Spleen (tissue), 11 donors: ENCODE results near the gene TP53TG5. TPM values are rescaled to one million over a fixed set of nuclear protein-coding genes. Genes with fewer than 3 reads are reported as not detected.

Experiments used
- DNase-seq: peaks from one replicate; pipeline ENCODE4 v3.0.0-alpha.2; 2020
- H3K27ac ChIP-seq, 8 donors: fragments of 200-600 bp; sonication (generic) in 7 of 8; 1 replicate in 4 of 8; 2 replicates in 4 of 8; pipeline versions ENCODE4 v1.5.0 to v1.8.0; 2016 to 2021; ENCODE audit warnings: inconsistent platforms in 4 of 8, mild to moderate bottlenecking in 4 of 8, moderate library complexity in 1 of 8
- H3K27me3 ChIP-seq, 7 donors: fragments of 200-600 bp; sonication (generic) in 6 of 7; replicated peaks in 1 of 7; 1 replicate in 4 of 7; 2 replicates in 3 of 7; pipeline versions ENCODE4 v1.5.0 to v1.8.0; 2016 to 2021; ENCODE audit warnings: inconsistent platforms in 3 of 7, mild to moderate bottlenecking in 1 of 7
- H3K36me3 ChIP-seq, 6 donors: fragments of 200-600 bp; sonication (generic) in 5 of 6; 1 replicate in 4 of 6; 2 replicates in 2 of 6; pipeline versions ENCODE4 v1.5.0 to v1.8.0; 2016 to 2021; ENCODE audit warnings: inconsistent platforms in 2 of 6
- H3K4me1 ChIP-seq, 6 donors: fragments of 200-600 bp; sonication (generic) in 5 of 6; 1 replicate in 3 of 6; 2 replicates in 3 of 6; pipeline versions ENCODE4 v1.5.0 to v1.8.0; 2016 to 2021; ENCODE audit warnings: inconsistent platforms in 3 of 6
- H3K4me3 ChIP-seq, 8 donors: fragments of 200-600 bp; sonication (generic) in 7 of 8; 1 replicate in 4 of 8; 2 replicates in 4 of 8; pipeline versions ENCODE4 v1.5.0 to v1.8.0; 2016 to 2021; ENCODE audit warnings: inconsistent platforms in 4 of 8, mild to moderate bottlenecking in 4 of 8, moderate library complexity in 2 of 8
- H3K9me3 ChIP-seq, 8 donors: fragments of 200-600 bp; sonication (generic) in 7 of 8; 1 replicate in 4 of 8; 2 replicates in 4 of 8; pipeline versions ENCODE4 v1.5.0 to v1.8.0; 2016 to 2021; ENCODE audit warnings: inconsistent platforms in 4 of 8
- CTCF ChIP-seq, 11 experiments: fragments of 200-600 bp in 7 of 11; fragments of 450-650 bp in 4 of 11; sonication (generic) in 4 of 11; IDR thresholded peaks in 8 of 11; conservative IDR thresholded peaks in 3 of 11; 1 replicate in 7 of 11; 2 replicates in 4 of 11; pipeline versions ENCODE4 v1.4.0 to v1.8.0; 2016 to 2021; ENCODE audit warnings: antibody characterized with exemption in 11 of 11, inconsistent platforms in 4 of 11, mild to moderate bottlenecking in 1 of 11
- POLR2A ChIP-seq, 3 donors: fragments of 450-650 bp; IDR thresholded peaks; one replicate each; pipeline ENCODE4 v1.5.1; 2017; ENCODE audit warnings: antibody characterized with exemption in 3 of 3, mild to moderate bottlenecking in 1 of 3
- POLR2AphosphoS5 ChIP-seq, 3 donors: sonication (generic); formaldehyde crosslinking; IDR thresholded peaks; one replicate each; pipeline ENCODE4 v1.5.1; 2017; ENCODE audit warnings: antibody characterized with exemption in 3 of 3
- WGBS, 5 donors: extraction: QIAGEN DNeasy Blood & Tissue Kit in 3 of 5; methylation state at CpG; one replicate each; pipeline versions ENCODE4 v1.1.5 to v1.1.7; 2013 to 2018; 5-methylcytosine and 5-hydroxymethylcytosine counted together
- intact Hi-C: fragments of 100-400 bp; cut with DNase I; formaldehyde crosslinking; loops from one replicate; pipeline ENCODE4 v1.15.0; 2023; ENCODE audit warnings: low total_unique reads
- polyA plus RNA-seq, 3 donors: library from polyadenylated mRNA; stranded (reverse); fragments of 200-250 nt; gene quantifications; one replicate each; pipeline ENCODE4 v1.2.1, GENCODE V29; 2013
- total RNA-seq, 7 donors: library from RNA; depleted of rRNA in 3 of 7; stranded (reverse); fragments of >200 nt in 3 of 7; fragmentation: NEBNext Ultra II Directional in 4 of 7; extraction: Animal tissue kit (Norgen Biotek cat#: 25700) in 4 of 7; gene quantifications; one replicate each; pipeline versions ENCODE4 v1.1.0 to v1.2.1, GENCODE V29; 2016 to 2021
- donor health status: healthy with polysubstance abuse.
- donor health status: DM: no; HTN: no; CAD: no; lungs with moderate emphysema.
- donor health status: DM: no; HTN: no; CAD: no.
- donor health status: Bipolar disorder and iron deficiency.
- donor health status: healthy.
- donor health status: DM: no; HTN: no; CAD: no.
- donor health status: DM: yes; HTN: yes; CAD: no.

Gene TP53TG5
- total and polyA plus RNA-seq, 10 donors: 0.08 to 0.66 (median 0.60) TPM; not detected in 7

- Histone ChIP-seq H3K9me3 (no peaks in the 10 kb centered on the region), H3K4me1 (peaks cover 0 to 76% (median 32%) of the 10 kb centered on the region in 6 donors), H3K4me3 (peak overlapping the region in 6 of 8 donors; percentile 0 to 82 (median 50)), H3K27ac (peak overlapping the region in 6 of 8 donors; percentile 15 to 86 (median 79)), H3K36me3 (no peaks in the 10 kb centered on the region), H3K27me3 (peaks cover 0 to 25% (median 2%) of the 10 kb centered on the region in 7 donors)
- intact Hi-C loops: no loop called here
- TF ChIP-seq POLR2AphosphoS5 (IDR thresholded peaks at IDR 0.05): peak in 1 of 3 donors; percentile 3
- TF ChIP-seq POLR2A (IDR thresholded peaks at IDR 0.05): no peak
- no peak for DNase-seq
- WGBS, 5 donors: 52 to 69% (median 55%) methylated on average over 3 of the region's 3 CpGs
Measured at GRCh38 chr20:45346291-45346718, 31.8 kb downstream of the TP53TG5 start.

GRCh38 chr20:45345104-45345936, 32.8 kb downstream of the TP53TG5 start:
- DNase-seq: no peak
- H3K27me3 ChIP-seq: peaks cover 0 to 25% (median 2%) of the 10 kb centered on the region in 7 donors
- WGBS, 5 donors: 51 to 76% (median 72%) methylated on average over 7 to 9 of the region's 9 CpGs
- peak overlapping the region in 5 of 8 donors; percentile 14 to 82 (median 52) for H3K4me3 ChIP-seq
- H3K9me3 ChIP-seq: no peaks in the 10 kb centered on the region
- TF ChIP-seq CTCF (IDR thresholded peaks at IDR 0.05 in 8 of 11, conservative IDR thresholded peaks at IDR 0.05 in 3 of 11) (no peak), POLR2AphosphoS5 (IDR thresholded peaks at IDR 0.05) (peak in 2 of 3 donors; percentile 11 to 30)
- peaks cover 0 to 85% (median 33%) of the 10 kb centered on the region in 6 donors for H3K4me1 ChIP-seq
- H3K36me3 ChIP-seq: peaks cover 0 to 5% (median 0%) of the 10 kb centered on the region in 6 donors
- intact Hi-C loops: no loop called here
- H3K27ac ChIP-seq: peak overlapping the region in 6 of 8 donors; percentile 18 to 86 (median 60)

GRCh38 chr20:45344168-45344860, 33.8 kb downstream of the TP53TG5 start:
- Histone ChIP-seq H3K36me3 (peaks cover 0 to 6% (median 0%) of the 10 kb centered on the region in 6 donors), H3K4me1 (peaks cover 0 to 90% (median 38%) of the 10 kb centered on the region in 6 donors), H3K27ac (peak overlapping the region in 6 of 8 donors; percentile 8 to 86 (median 48)), H3K27me3 (peaks cover 0 to 25% (median 2%) of the 10 kb centered on the region in 7 donors), H3K4me3 (peak overlapping the region in 3 of 8 donors; percentile 3 to 82 (median 62)), H3K9me3 (no peaks in the 10 kb centered on the region)
- intact Hi-C loops: no loop called here
- WGBS, 5 donors: 47 to 69% (median 63%) methylated on average over 7 to 9 of the region's 9 CpGs
- no peak for DNase-seq
- TF ChIP-seq CTCF (IDR thresholded peaks at IDR 0.05 in 8 of 11, conservative IDR thresholded peaks at IDR 0.05 in 3 of 11): no peak
- TF ChIP-seq POLR2AphosphoS5 (IDR thresholded peaks at IDR 0.05): peak in 1 of 3 donors; percentile 62
- no peak for TF ChIP-seq POLR2A (IDR thresholded peaks at IDR 0.05)

- Histone ChIP-seq H3K4me3 (peak overlapping the region in 2 of 8 donors; percentile 3 to 82), H3K4me1 (peaks cover 0 to 94% (median 38%) of the 10 kb centered on the region in 6 donors), H3K27me3 (peaks cover 0 to 21% (median 2%) of the 10 kb centered on the region in 7 donors), H3K27ac (peak overlapping the region in 4 of 8 donors; percentile 21 to 86 (median 46)), H3K36me3 (peaks cover 0 to 6% (median 0%) of the 10 kb centered on the region in 6 donors), H3K9me3 (no peaks in the 10 kb centered on the region)
- intact Hi-C loops: no loop called here
- TF ChIP-seq POLR2A (IDR thresholded peaks at IDR 0.05) (no peak), POLR2AphosphoS5 (IDR thresholded peaks at IDR 0.05) (no peak), CTCF (IDR thresholded peaks at IDR 0.05 in 8 of 11, conservative IDR thresholded peaks at IDR 0.05 in 3 of 11) (no peak)
- DNase-seq: no peak
- WGBS, 5 donors: 82 to 96% (median 88%) methylated on average over 6 of the region's 6 CpGs
Measured at GRCh38 chr20:45343532-45344167, 34.5 kb downstream of the TP53TG5 start.
